GF-D8 (cell line): ENCODE results near the gene TJP1.
"Not testable (repeated sequence)": the region's sequence is repeated elsewhere in the genome, so short reads cannot be mapped to it uniquely, and the experiment has no call there.

Experiments
- DNase-seq: peaks from one replicate; lab custom pipeline; 2025; lab: John Stamatoyannopoulos, UW

TJP1 gene

DNA sequence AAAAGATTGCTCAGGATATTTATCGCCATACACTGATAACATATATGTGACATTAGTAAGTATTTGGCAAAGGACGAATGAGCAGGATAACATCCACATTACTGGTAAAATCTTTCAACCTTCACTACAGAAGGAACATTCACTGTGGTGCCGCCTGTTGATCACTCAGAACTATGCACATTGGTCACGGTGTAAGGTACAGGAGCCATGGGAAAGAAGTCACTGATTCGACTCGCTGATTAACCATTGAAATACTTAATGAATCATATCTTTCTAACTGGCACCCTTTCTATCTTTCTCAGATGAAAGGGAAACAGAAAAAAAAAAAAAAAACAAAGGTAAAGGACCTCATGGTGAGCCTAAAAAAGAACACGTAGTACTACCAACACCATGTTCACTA is 68.8 kb downstream of the TJP1 start:
- no peak for DNase-seq

DNA sequence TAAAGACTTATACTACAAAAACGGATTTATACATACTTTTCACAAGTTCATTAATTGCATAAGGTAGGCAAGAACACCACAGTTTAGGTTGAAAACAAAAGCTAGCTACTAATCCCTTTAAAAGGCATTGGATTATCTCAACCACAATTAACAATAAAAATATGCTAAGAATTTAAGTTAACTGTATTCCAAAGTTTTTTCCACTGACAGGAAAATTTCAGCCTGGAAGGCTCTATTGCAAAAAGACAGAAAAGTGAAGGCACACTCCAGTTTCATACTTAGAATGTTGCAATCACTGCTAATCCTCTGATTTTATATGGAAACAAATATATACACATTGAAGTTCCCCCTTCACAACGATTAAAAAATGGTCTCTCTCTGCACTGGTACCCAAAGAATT is 71.5 kb downstream of the TJP1 start:
- no peak for DNase-seq

DNA sequence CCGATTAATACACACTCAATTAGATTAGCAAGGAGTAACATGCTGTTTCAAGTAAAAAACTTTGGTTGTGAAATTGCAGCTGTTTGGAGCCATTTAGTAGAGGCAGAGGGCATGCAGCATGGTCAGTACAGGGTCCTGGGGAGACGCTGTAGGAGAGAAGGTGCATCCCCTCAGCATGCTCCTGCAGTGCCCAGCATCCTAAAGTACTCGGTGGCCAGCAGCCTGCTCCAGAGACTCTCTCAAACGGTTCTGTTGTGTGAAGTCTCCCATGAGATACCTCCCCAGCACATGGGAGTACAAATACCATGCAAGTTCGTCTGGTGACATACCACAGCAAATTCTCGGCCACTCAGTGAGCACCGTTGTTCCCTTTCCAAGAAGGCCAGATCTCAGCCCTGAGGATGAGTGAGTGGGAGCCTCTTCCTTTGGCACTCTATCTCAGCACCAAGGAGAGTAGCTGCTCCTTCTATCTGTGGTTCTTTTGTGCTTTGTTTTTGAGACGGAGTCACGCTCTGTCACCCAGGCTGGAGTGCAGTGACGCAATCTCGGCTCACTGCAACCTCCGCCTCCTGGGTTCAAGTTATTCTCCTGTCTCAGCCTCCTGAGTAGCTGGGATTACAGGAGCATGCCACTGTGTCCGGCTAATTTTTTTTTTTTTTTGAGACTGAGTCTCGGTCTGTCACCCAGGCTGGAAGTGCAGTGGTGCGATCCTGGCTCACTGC is 72.7 kb downstream of the TJP1 start:
- DNase-seq, result no peak

DNA sequence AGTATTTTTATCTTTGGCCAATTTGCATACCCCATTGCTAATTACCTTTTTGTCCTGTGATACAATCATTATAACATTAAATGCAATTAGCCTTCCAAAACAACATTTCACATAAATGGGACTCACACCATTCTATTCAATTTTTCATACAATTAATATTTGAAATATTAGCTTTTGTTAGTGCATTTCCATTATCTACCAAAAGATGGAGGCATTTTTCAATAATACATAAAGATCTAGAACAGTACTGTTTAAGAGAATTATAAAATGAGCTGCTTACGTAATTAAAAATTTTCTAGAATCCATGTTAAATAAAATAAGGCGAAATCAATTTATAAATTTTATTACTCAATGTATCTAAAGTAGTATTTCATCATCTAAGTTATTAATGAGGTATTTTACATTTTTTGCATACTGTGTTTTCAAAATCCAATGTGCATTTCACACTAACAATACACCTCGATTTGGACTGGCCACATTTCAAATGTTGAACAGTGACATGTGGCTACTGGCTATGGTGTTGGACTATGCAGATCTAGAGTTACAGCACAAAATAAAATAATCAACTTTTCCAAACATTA is 74.3 kb downstream of the TJP1 start:
- no peak for DNase-seq

DNA sequence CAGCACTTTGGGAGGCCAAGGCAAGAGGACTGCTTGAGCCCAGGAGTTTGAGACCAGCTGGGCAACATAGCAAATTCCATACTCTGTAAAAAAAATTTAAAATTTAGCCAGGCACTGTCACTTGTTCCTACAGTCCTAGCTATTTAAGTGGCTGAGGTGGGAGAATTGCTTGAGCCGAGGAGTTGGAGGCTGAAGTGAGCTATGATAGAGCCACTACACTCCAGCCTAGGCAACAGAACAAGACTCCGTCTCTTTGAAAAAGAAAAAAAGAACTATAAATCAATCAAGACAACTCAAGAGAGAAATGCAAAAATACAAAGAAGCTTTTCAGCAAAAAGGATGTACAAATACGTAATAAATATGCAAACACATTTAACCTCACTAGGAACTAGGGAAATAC is 78.8 kb downstream of the TJP1 start:
- no peak for DNase-seq

DNA sequence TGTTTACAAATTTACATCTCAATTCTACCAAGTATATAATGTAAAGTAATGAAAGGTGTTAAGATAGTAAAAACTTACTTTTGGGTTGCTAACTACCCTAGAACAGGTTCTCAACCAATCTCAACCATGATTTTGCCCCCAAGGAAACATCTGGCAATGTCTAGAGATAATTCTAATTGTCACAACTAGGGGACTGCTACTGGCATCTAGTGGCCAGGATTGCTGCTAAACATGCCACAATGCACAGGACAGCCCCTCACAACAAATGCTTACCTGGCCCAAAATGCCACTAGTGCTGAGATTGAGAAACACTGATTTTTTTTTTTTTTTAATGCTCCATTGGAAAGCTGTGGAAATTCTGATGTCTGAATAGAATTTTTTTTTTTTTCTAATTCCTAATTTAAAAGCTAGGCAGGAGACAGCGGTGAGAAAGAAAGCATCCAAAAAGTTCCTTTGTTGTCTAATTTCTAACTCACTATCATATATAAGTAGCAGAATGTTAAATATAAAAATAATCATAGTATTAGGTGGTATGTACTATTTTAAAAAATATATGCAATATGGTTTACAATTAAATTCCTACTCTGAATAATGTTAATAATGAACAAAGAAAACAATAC is 81.5 kb downstream of the TJP1 start:
- DNase-seq, result no peak

DNA sequence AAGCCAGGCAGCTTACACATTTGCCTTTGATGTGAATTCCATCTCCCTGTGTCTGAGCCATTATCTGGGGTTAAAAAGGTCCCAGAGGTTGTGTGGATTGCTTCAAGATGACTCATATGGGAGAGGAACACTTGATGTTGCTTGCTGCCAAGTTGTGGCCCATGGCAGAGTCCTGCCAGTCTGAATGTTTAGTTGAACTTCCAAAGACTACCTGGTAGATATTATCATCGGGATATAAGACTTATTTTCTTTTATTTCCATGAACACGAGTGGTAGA is 85.6 kb downstream of the TJP1 start:
- DNase-seq, result no peak

DNA sequence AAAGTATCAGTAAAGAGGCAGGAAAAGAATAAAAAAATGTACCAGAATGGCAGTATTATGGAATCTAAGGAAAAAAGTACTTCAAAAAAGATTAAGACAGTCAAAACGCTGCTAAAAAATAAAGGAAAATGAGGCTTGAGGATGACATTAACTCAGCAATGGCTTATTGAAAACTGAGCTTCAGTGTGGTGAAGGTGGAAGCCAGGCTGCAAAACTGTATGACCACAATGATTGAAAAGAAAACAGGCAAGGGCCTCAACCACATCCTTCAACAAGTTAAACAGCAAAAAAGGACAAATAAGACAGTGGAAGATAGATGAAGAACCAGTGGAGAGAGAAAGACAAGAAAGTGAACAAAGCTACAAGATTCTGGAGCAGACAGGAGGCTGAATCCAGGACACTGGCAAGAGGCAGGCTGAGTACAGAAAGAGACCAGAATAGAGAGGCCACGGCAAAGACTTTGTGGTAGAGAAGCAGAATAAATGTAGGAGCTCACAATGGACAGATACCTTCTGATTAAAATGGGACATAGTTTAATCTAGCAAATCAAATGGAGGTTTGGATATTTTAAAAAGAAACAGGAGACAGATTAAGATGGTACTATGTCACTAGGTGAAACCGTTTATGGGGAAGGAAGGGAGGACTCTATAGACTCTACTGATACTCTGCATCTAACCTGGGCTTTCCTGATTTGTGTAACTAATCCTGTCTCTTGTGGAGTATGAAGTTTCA is 86.1 kb downstream of the TJP1 start:
- no peak for DNase-seq

DNA sequence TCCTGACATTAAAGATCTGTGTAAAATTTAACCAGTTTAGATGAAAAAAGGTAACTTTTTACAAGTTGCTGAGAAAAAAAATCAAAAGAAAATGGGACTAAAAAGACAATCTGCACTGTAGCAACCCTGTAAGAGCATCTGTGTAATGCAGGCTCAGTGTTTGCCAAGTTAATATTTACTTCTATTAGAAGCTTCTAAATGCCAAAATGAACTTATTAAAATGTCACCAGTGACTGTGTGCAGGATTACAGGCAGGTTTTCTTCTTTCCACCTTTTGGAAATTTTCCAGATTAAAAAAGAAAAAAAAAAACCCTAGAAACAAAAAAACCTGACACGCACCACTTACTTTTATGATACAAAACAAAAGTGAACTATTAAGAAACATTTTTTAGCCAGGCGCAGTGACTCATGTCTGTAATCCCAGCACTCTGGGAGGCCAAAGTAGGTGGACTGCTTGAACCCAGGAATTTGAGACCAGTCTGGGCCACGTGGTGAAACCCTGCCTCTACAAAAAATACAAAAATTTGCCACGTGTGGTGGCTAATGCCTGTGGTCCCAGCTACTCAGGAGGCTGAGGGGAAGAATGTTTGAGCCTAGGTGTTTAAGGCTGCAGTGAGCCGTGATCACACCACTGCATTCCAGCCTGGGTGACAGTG is 87.2 kb downstream of the TJP1 start:
- no peak for DNase-seq

DNA sequence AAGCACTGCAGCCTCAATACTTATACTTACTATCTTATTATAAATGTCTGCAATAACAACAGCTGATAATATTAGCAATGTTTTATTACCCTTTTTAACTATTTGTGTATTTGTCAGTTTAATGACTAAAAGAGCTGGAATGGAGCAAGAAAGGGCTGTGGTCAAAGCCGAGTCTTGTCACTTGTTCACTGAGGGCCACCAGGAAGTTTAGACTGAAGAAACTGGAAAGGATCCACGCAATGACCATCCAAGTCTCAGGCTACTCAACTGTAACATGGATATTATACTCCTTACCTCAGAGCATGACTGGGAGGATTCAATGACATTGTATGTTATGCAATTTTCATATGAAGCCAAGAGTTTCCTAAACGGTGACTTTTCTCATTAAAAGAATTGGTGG is 90.4 kb downstream of the TJP1 start:
- DNase-seq, result no peak

DNA sequence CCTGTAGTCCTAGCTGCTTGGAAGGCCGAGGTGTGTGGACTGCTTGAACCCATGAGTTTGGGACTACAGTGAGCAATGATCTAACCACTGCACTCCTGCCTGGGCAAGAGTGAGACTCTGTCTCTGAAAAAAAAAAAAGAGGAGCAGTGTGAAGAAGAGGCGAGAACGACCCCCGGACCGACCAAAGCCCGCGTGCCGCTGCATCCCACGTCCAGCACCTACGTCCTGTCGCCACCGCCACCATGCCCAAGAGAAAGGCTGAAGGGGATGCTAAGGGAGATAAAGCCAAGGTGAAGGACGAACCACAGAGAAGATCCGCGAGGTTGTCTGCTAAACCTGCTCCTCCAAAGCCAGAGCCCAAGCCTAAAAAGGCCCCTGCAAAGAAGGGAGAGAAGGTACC is 91.8 kb downstream of the TJP1 start:
- not testable (repeated sequence) for DNase-seq

DNA sequence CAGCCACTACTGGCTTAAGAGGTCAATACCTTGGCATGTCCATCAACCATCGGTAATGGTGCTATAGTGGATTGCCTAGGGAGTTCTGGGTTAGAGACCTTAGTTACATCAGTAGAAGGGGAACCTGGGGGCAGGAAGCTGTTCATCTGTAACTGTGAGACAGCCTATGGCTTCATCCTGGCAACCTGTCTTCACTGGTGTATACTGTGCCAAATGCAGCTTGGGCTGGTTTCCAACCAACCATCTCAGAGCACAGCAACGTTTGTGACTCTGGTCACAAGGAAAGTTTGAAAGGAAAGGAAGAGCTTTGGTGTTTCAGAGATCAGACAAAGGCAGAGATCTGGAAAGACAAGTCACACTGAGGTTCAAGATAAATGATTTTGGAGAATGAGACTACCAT is 93.8 kb downstream of the TJP1 start:
- DNase-seq, result no peak

DNA sequence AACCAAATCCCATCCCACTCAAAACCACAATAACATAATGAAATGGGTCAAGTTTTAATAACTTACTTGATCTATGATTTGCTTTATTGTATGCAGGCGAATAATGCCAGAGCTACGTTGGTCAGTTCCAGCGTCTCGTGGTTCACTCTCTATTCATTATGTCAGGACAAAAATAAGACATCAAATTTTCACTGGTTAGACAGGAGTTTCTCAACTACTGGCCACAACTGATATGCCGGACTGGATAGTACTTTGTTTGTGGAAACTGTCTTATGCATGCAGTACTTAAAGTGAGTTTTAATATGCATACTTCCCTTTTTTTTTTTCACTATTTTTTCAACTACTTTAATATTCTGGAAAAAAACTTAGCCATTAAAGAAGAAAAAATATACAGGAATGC is 94.4 kb downstream of the TJP1 start:
- no peak for DNase-seq

DNA sequence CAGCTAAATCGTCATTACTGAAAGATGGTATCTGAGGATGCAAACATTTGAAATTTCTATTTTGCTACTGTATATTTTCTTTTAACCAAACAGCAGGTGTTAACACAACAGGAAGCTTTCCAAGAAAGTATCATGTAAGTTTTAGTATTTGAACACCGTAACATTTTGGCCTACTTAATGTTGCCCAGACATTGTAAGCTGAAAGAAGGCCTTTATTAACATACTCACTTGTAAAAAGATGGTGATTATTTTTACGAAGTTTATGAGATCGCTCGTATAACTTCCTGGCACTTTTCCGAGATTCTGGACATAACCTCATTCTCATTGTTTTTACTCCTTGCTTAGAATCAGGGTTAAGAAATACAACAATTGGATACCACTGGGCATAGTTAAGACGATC is 95.7 kb downstream of the TJP1 start:
- DNase-seq, result no peak

DNA sequence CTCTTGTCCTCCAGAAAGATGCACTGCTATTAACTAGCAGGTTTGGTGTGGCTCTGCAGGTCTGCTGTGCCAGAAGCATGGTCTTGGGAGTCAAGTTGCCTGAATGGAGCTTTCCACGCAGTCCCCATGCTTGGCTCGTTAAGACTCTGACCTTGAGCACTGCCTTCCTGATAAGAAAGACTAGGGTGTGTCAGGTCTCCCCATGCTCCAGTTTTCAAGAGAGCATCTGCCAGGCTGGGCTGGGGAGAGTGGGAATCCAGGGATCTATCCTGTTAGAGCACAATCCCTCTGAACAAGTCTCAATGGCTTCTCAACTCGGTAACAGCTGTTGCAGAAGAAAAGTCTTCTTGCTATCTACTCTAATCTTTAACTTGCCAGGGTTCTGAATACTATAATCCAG is 98.2 kb downstream of the TJP1 start:
- no peak for DNase-seq

DNA sequence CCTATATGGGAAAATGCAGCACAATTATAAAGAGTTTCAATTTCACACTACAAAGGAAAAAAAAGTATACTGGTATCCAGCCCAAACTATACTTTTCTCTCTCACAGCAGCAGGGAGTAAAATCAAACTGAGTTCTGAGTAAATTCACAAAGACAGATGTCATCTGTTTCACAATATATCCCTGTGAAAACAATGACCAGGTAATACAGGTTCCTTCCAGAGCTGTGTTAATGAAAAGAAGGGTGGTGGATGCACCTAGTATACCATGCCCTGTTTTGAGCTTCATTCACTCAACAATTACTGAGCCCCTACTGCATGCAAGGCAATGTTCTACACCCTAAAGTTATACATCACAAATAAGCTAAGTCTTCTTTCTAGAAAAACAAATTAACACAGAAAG is 108.5 kb downstream of the TJP1 start:
- no peak for DNase-seq

DNA sequence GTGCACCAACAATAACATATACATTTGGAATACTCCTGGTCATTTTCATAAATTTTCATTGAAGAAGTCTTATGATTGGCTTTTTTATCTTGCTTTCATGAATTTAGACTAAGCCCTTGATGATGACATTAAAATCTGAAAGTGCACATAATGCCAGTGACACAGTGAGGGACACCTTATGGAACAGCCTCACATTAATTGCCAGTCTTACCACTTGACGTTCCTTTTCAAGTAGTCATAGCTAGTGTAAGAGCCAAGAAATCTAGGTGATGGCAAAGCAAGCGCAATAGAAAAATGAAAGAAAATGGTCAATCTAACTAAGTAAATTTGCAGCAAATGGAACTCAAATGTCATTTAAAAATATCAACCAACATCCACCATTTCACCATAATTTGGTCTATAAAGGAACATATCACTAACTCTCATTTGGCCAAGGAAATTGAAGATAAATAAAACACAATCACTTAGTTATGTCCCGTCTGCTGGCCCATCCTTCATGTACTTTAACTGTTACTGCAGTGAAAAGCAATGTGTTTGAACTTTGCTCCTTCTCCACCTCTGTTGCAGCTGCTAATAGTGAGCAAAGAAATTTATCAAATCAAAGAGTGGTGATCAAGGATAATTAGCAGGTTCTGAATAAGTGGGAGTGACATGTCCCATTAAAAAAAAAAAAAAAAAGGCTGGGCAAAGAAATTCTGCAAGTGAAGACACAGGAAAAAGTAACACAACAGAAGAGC is 110.0 kb downstream of the TJP1 start:
- DNase-seq, result no peak

DNA sequence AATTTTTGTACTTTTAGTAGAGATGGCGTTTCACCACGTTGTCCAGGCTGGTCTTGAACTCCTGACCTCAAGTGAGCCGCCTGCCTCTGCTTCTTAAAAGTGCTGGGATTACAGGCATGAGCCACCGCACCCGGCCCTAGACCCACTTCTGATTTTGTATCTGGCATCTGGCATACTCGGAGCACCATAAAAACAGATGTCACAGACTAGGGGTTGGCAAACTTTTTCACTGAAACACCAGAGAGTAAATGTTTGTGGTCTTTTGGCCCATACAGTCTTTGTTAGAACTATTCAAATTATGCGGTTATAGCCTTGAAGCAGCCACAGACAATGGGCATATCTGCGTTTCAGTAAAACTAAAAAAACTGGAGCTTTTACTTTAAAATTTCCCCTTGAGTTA is 110.7 kb downstream of the TJP1 start:
- no peak for DNase-seq

DNA sequence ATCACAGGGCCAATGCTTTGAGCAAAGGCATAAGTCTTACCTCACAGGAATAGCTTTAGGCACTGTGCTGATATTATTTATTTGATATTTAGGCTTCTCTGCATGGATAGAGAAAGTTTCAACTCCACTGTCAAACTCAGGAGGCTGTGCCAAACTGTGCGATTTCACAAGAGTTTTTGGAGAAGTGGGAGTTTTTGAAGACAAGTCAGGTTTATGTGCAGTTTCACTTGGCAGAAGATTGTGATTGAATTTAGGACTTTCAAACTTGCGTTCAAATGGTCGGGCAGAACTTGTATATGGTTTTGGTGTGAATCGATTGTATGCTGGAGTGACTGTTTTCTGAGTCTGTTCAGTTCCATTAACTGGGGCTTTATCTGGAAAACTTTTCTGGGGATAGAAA is 113.7 kb downstream of the TJP1 start:
- no peak for DNase-seq

DNA sequence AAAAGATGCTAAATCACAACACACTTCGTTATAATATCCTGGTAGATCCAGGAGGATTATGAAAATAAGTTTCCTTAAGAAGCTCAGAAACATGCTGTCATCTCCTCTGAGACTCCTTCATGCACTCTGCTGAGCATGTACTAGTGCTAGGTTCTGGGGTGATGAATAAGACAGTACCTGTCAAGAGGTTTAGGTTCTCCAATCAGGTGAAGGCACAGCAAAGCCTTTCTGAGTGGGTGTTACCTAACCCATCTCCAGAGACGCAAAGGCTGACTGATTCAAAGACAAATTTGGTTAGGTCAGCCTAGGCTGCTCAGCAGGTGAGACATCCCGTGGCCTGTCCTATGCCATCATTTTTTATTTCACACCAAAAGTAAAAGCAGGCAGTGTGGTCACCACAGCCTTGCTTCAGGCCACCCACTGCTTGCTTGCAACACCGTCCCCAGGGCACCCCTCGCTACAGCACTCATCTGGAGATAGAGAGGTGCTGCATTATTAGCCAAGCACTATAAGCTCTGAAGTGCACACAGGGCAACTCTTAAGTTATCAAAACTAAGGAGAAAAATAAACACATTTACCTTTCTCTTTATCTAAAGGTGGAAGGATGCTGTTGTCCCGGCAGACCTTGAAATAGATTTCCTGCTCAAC is 117.2 kb downstream of the TJP1 start:
- DNase-seq, result no peak

DNA sequence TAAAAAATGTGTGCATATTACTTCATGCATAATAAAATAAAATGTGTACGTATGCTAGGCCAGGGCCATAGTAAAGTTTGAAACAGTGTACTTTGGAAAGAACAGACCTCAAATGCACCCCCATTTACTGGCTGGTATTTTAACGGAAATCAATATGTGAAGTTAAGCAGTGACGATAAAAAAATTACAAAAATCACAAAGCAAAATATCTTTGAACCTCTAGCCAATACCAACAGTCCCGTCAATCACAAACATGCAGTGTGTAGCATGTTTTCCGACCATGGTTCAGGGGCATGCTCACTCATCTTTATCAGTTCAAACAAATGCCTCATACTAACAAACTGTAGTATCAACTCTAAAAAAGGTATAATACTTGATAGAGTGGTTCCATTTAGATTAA is 121.1 kb downstream of the TJP1 start:
- no peak for DNase-seq

DNA sequence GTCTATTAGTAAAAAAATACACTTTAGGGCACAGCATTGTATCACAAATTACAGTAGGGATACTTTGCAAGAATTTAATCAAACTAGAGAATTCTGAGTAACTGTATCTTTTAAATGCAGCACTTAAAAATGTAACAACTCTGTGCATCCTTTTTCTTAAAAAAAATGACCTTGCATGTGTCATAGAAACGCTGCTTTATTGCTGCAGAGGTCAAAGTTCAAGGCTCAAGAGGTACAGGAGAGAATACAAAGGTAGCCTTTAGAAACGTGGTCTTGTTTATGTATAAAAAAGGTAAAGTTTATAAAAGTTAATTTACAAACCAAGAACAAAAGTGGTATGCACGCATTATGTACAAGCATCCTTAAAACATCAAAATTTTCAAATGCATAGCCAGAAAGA is 122.0 kb downstream of the TJP1 start:
- DNase-seq, result no peak
